HUDEP-2 (cell line): ENCODE data around the gene NTNG2.
"Not testable (repeated sequence)": the region's sequence is repeated elsewhere in the genome, so short reads cannot be mapped to it uniquely, and the experiment has no call there.

Experiments
- DNase-seq, 76 experiments: peaks; one replicate each; lab custom pipeline; 2025; ENCODE audit not compliant: unreplicated experiment in 76 of 76; lab: John Stamatoyannopoulos, UW

Gene NTNG2, protein sequence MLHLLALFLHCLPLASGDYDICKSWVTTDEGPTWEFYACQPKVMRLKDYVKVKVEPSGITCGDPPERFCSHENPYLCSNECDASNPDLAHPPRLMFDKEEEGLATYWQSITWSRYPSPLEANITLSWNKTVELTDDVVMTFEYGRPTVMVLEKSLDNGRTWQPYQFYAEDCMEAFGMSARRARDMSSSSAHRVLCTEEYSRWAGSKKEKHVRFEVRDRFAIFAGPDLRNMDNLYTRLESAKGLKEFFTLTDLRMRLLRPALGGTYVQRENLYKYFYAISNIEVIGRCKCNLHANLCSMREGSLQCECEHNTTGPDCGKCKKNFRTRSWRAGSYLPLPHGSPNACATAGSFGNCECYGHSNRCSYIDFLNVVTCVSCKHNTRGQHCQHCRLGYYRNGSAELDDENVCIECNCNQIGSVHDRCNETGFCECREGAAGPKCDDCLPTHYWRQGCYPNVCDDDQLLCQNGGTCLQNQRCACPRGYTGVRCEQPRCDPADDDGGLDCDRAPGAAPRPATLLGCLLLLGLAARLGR

DNA sequence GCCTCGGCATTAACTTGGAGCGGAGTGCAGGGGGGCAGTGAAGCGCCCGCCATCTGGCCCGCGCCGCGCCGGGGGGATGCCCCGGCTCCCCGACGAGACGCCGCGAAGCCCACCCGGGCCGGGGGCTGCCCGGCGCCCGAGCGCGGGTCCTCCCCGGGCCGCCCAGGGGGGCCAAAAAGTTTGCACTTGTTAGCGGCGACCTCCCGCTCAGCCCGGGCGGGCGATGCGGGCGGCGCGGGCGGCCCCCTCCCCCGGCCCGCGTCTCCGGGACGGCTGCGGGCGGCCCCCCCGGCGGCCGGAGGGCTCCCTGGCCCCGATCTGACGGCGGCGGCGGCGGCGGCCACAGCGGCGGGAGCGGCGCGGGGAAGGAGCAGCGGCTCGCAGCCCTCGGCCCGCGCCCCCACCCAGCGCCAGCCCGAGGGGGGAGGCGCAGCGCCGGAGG is at the start of gene NTNG2:
Gene NTNG2 (plus strand): TSS at position 316 of the 442 bp plus-strand sequence. CDS start 4,774 bp downstream, outside the sequence.
- DNase-seq = no peak

DNA sequence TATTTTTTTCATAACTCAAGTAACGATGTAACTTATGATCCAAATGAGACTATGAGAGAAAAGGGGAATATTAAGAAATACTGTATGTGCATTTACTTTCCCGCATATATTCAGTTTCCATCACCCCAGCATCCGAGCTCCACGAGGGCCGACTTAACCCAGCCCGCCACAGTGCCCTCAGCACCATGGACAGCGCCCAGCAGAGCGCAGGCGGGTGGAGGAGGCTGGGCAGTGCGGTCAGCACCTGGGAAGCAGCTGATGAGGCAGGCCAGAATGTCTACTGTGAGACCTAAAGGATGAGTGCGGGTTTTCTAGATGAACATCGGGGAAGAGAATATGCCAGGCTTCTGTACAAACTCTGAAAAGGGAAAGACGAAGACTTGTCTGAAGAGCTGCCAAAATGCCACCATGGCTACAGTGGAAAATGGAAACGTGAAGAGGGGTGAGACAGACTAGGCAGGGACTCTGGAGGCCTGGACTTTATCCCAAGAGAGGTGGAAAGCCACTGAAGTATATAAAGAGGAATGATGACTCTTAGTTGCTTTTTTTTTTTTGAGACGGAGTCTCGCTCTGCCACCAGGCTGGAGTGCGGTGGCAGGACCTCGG is 47.7 kb upstream of the NTNG2 start:
- peak in 40 of 76 experiments; percentile 1 to 61 (median 24) for DNase-seq

DNA sequence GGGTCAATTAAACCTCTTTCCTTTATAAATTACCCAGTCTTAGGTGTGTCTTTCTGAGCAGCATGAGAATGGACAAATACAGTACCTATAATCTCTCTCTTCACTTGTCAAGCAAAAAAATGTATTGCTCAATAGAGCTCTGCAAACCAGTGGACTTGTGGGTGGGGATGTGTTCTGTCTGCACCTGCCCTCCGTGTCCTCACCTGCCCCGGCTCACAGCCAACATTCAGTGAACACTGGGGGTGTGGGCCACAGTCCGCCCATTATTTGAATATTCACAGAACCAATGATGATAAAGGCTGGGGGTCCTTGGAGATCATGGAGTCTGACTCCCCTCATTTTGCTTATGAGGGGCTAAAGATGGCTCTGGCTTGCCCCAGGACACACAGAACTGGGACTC is 45.3 kb upstream of the NTNG2 start:
- DNase-seq = no peak

DNA sequence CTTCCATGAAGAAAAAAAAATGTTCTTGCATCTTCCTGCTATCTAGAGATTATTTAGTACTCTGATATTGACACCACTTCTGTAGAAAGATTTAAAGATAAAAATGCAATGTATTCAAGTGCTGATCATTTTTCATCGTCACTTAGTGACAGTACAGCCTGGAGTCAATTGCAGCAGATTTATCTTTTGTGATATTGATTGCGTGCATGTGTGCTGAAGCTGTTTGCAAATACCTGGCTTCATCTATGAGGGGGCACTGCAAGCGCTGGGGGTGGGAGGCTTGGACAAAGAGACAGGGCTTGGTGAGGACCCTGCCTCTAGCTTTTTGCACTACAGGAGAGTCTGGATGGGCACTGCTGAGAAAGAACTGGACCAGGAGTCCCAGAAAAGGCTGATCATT is 44.2 kb upstream of the NTNG2 start:
- no peak for DNase-seq

DNA sequence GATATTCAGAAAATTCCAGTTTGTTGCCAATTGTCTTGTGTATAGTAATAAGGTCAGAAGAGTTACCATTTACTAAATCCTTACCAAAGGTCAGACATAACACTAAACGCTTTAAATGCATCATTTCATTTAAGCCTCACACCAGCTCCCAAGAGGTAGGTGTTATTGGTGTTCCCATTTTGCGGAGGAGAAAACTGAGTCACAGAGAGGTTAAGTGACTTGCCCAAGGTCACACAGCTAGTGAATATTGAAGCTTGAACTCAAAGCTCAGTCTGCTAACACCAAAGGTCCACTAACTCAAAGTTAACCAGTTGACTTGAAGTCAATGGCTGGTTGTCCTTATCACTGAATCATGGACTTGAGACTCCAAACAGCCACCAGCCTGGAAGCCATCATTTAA is 40.8 kb upstream of the NTNG2 start:
- DNase-seq = no peak

DNA sequence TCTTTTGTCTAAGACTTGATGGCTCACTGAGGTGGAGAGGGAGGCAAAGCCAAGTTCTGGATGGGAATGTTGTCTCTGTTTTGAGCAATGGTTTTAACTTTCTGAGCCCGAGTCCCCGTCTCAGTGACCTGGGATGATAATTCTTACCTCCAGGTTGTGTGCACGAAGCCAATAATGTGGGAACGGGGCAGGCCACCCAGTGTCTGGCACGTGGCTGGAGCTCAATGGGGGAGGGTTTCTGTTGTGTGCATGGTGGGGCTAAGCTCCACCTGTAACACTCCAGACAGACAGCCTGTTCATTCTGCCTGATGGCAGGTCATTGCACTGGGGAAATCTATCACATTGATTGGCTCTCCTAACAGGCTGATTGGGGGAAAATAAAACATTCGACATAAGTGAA is 37.1 kb upstream of the NTNG2 start:
- no peak for DNase-seq

DNA sequence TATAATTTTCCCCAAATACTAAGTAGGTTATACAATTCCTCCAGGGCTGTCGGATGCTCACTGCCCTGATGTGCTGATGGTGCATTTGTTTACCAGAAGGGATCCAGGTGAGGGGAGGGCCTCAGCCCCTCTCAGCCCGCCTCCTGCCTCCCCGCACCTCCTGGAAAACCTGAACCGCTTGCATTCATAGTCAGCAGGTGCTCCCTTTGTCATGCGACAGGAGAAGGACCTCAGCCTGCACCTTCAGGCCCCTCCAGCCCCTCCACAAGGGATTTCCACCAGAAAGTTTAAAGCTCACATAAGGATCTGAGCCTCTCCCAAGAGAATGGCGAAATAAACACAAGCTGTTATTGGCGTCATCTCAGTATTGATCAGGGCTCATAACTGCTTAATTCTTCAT is 36.5 kb upstream of the NTNG2 start:
- no peak for DNase-seq

DNA sequence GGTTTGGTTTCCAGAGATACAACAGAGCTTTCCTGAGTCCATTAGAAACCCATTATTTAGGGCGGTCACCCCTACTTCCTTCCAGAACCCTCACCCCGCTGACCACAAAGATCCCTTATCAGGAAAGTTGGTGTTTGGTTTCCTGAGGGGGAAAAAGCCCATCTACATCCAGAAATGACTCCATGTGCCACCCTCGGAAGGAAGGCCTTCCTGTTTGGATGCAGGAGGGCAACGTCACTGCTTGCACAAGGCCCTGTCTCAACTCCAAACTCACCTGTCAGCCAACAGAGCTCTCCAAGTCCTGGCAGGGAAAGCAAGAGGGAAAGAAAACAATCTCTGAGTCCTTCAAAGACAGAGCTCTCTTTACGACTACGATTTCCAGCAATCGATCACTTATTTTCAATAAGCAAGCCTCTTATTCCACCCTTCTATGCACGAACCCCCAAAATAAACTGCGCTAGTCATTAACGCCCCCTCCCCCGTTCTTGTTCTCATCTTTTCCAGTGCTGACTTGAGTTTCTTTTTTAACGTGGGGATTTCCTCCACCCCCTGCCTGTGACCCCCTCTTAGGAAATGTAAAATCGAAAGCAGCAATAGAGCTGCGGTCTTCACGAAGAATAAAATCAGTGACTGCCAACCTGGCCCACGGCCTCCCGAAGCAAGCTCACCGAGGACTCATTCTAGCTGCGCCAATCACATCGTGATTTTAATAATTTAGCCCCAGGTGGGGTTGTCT is 35.7 kb upstream of the NTNG2 start:
- no peak for DNase-seq

DNA sequence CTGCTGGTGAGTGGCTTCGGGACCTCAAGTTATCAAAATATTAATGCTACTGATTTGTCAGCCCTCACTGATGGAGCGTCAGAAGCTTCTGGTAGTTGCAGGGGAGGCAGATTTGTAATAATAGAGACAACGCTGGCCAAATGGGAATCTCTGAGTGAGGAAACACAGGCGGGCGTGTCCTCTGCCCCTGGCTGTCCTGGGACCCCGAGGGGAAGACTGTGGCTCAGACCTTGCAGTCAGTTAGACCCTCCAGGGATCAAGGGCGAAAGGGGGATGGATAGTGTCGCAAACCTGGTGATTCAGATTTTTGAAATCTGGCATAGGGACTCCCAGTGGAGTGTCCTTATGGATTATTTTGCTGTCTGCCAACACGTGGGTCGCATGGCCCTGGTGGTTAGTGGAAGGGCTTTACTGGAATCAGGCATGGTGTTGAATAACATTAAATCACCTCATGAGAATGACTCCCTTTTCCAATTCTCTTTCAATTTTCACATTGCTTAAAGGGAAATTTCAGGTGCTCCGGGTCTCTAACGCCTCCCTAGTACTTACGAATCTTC is 35.1 kb upstream of the NTNG2 start:
- DNase-seq = no peak

DNA sequence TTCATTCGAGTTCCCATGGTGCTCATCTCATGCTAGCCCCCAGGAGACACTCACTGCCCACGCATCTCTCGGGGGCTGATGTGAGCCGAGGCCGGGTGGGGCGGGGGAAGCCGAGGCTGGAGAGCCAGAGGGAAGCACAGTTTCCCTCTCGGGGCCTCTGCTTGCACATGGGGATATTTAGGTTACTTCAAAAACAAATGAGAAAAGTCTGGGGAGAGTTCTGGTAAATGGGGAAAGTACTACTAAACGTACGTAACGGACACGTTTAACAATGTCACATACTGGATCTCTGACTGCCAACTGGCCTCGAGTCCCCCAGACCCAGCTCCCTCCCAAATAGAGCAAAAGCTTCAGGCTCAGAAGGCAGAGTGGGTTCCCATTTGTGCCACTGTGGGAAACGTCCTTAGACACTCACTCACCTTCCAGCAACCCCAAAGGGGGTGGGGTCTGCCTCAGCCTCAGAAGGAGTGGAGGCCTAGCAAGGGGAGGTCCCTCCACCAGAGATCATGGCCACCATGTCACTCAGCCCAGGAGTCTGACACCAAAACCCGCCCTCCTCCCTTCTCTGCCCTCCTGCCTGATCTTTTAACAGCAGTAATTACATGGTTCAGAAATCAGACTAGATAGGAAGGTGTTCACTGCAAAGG is 33.8 kb upstream of the NTNG2 start:
- no peak for DNase-seq

DNA sequence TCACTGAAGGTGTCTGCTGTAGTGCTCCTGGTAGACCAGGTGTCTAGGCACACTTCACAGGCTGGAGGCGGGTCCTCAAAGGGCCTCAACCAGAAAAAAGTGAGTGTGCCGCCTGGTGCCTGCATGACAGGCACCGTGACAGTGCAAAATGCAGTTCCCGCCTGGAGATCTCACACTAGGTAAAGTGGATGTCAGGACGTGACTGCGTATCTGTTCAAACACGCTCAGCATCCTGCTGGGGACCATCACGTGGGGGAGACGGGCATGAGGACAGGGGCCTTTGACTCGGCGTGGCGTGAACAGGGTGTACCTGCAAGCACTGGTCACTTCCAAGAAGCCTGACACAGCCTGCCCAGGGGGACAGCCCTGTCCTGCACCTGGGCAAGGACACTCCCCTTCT is 32.3 kb upstream of the NTNG2 start:
- DNase-seq = no peak

DNA sequence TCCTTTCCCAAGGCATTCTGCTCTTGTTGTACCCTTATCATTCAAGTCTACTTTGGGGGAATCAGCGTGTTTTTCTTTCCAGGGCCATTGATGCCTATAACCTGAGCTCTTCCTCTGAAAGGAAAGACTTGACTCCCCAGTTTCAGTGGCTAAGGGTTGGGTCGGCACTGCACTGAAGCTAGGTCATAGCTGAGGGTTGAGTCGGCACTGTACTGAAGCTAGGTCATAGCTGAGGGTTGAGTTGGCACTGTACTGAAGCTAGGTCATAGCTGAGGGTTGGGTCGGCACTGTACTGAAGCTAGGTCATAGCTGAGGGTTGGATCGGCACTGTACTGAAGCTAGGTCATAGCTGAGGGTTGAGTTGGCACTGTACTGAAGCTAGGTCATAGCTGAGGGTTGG is 27.8 kb upstream of the NTNG2 start:
- DNase-seq = not testable (repeated sequence)

DNA sequence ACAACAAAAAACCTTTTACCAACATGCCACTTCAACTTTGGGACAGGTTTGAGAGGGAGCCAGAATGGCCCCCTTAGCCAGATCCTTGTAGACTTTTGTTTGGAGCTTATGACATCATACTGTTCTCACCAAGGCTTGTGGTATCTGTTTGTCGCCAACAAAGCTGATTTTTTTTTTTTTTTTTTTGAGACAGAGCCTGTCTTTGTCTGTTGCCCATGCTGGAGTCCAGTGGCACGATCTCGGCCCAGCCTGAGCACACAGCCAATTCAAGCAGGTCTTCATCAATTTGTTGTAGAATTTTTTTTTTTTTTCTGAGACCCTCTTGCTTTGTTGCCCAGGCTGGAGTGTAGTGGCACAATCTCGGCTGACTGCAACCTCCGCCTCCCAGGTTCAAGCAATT is 26.4 kb upstream of the NTNG2 start:
- DNase-seq = no peak

DNA sequence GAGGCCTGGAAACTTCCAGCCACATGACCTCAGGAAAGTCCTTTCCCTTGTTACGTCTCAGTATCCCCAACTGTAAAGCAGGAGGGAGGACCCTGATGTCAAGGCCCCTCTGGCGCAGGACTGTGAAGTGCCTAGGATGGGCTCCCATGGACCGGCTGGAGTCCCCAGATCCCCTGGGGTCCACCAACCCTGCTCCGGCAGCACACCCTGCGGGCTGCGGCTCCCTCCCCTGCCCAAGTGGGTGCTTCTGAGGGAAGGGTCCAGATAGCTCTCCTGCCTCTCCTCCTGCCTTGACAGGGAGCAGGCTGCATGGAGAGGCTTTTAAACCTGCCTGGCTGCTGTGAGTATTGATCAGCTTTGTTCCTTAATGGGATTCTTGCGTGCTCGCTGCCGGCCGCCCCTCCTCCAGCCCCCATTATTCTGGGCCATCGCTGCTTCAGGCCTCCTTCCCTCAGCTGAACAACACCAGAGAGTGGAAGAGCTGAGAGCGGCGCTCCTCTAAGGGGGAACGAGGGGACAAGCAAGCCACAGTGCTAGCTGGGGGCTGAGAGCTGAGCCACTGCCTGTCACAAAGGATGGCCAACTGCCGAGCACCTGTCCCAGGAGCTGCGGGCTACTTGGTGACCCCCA is 25.6 kb upstream of the NTNG2 start:
- no peak for DNase-seq

DNA sequence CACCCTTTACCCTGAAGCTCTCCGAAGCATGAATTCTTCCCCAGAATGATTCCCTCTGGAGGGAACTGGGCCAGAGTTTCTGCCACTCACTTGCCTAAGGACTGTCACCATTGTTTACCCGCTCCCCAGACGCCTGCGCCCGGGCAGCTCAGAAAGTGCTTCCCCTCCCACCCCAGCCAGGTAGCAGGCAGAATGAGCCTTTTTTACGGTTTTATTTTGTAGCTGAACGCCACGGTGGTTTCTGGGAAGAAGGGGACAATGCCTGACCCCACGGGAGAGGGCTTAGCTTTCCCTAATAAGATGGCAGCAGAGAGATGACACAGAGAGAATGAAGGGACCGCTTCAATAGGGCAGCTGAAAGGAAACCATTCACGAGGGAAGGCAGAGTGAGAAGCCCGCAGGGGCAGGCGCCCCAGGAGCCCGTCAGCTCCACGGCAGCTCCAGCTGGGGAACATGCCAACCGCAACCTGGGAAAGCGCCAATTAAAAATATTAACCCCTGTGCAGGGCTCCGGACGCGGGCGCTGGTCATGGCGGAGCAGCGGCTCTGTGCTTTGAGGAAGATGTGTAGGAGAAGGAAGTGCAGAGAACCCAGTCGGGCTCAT is 20.4 kb upstream of the NTNG2 start:
- DNase-seq = no peak

DNA sequence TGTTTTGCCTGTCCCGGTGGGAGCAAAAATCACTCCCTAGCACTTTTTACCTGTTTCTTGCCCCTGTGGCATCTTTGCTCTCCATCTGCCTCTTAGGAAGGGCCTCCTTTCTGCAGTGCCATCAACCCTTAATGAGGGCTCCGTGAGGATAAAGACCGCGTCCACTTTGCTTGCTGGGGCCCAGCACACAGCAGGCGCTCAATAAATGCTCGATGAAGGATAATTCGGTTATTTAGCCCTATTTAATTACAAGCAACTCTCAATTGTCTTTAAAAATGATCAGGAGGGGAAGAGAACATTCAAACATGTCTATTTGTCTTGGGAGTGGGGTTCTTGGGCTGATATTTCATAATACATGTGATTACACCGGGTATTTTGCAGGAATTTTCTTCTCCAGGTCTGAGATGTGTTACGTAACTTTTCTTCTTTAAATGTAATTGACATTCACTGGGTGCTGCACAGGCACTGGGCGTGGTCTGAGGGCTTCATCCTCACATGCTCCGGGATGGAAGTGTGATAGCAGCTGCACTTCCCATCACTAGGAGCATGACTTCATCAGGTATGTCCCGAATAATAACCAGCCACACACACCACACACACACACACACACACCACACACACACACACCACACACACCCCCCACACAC is 19.8 kb upstream of the NTNG2 start:
- DNase-seq = no peak

DNA sequence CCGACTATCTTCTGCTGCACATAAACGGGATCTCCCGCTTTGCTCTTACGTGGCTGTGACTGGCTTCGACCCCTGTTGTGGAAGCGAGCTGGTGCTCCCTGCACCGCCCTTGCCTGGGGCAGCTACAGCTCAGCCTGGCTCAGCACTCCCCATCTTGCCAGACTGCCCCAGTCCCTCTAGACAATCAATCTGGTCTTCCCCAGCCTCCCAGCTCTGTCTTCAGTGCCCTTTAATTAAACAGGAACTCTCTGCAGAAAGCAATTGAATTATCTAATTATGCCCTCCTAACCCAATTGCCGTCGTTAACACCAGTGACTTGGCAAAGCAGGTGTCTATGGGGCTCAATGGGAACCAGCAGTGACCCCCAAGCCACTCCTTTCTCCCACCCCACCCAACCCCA is 18.9 kb upstream of the NTNG2 start:
- DNase-seq = no peak

DNA sequence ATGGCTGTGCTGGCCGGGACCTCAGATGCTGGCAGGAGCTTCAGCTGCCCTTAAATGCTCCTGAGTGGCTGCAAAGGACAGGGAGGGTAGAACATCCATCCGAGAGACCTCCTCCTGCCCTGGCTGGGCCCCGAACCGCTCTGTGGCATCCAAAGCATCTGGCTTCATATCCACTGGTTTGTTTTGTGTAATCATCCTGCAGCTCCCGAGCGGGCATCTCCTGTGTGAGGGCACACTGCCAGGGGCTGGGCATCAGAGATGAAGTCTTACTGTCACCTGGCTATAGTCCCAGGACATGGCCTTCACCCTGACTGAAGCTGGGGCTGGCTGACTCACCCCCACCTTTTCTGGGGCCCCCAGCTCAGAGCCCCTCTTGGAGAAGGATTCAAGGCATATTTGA is 18.5 kb upstream of the NTNG2 start:
- no peak for DNase-seq

DNA sequence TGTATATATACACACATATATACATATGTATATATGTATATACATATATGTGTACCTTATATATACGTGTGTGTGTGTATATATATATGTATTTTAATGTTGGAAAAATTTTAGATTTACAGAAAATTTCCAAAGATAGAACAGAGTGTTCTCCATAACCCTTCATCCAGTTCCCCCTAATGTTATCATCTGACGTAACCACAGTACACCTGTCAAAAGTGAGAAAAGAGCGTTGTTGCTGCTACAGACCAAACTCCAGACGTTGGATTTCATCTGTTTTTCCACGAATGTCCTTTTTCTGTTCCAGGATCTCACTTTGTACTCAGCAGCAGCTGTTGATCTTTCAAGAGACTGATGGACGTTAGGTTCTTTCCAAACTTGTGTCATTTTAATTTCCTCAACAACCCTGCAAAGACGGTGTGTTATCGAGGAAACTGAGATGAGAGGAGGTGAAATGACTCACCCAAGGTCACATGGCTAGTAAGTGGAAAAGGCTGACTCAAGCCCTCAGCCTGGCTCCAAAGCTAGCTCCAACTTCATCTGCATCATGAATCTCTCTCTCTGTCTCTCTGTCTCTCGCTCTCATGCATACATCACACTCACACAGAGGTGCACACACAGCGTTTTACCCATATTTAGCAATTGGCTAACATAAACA is 17.0 kb upstream of the NTNG2 start:
- peak in 2 of 76 experiments; percentile 20 to 30 for DNase-seq
